ENCODE results near the gene CNGA4.
A peak's percentile ranks its signal among the peaks of the same experiment; 100 is the strongest.

CNGA4 gene, protein sequence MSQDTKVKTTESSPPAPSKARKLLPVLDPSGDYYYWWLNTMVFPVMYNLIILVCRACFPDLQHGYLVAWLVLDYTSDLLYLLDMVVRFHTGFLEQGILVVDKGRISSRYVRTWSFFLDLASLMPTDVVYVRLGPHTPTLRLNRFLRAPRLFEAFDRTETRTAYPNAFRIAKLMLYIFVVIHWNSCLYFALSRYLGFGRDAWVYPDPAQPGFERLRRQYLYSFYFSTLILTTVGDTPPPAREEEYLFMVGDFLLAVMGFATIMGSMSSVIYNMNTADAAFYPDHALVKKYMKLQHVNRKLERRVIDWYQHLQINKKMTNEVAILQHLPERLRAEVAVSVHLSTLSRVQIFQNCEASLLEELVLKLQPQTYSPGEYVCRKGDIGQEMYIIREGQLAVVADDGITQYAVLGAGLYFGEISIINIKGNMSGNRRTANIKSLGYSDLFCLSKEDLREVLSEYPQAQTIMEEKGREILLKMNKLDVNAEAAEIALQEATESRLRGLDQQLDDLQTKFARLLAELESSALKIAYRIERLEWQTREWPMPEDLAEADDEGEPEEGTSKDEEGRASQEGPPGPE

DNA sequence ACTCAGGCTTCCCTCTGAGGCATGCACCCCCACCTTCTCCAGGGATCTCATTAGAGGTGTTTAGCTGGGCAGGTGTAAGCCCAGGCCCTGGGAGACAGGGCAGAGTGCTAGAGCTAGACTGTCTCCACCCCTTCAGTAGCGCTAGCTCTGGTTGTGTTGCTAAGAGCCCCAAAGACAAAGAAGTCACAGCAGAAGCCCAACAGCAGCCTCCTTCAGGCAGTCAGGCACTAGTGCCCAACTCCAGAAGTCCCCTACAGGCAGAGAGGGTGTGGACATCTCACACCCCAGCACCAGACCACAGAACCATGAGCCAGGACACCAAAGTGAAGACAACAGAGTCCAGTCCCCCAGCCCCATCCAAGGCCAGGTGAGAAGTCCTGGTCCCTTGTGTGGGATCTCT lies at the start of gene CNGA4:
Gene CNGA4 (plus strand): TSS at position 188 of the 400 bp plus-strand sequence. CDS start 118 bp downstream, at position 306.
- DNase-seq, result no peak

DNA sequence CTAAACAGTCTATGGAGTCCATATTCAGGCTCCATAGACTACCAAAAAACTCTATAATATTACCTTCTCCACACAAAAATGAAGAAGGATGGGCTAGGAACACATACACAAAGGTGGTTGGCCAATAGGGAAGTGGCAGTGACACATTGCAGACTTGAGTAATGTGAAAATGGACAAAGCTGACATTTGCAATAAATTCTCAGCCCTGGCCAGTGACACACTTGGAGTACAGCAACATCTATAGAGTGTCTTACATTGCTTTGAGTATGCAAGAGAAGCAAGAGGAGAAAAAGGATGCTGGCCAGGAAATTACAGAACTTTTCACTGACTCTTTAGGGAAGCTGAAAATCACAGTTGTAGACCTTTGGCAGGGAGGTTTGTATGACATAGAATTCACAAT lies 47.1 kb upstream of the CNGA4 start:
- DNase-seq, result no peak

DNA sequence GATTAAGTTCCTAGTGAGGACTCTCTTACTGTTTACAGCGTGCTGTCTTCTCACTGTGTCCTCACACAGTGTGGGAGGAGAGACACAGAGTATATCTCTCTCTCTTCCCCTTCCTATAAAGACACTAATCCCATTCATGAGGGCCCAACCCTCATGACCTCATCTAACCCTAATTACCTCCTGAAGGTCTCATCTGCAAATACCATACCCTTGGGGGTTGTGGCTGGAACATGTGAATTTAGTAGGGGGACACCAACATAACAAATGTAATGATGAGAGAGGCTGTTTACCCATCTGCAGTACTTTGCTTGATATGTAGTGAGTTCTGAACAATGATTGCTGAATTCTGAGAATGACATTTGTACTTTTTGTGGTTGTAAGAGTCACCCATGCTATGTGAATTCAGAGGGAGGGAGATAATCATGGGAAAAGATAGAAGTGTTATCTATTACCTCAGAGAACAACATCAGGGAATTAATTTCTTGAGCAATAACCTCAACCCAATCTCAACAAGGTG lies 44.8 kb upstream of the CNGA4 start:
- DNase-seq, result no peak

DNA sequence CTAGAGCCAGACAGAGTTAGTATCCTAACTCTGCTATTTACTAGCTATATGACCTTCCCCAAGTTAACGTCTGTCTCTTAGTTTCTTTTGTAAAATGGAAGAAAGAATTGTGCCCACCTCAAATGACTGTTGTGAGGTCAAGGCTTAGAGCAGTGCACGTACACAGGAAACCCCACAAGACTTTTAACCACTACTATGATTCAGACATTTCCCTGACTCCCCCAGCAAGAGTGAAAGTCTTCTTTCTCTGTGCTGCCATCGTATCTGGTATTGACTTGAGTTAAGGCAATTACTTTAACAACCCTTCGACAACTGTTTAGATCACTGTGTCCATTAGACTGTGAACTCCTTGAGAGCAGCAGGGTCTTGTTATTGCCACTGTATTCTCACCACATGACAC lies 42.5 kb upstream of the CNGA4 start:
- no peak for DNase-seq

DNA sequence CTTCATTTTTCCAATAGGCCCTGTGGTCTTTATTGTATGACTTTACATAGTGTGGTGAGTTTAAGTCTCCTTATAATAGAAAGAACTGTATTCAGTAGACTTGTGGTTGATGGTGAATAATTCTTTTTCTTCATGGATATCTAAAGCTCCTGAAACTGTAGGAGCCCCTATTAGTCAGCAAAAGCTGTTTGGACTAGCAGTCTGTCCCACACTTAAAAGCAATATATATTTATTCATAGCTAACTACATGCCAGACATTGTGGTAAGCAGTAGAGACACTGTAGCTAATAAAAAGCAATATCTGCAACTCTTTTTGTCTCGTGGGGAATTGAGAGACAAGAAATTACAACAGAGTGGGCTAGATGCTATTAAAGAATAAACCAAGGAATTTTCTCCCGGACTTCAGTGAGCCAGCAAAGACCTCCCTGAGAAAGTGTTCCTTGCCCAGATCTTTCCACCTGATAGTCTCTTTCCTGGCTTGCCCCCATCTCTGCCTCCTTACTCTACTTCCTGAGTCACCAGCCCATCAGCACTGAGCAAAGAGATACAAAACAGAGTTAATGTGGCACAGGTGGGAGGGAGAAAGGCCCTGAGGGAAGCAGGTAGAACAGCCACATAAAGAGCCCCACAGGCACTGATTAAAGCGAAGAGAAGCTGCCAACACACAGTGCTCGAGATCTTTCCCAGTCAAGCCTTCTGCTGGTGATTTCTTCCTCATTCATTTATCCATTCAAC lies 41.3 kb upstream of the CNGA4 start:
- DNase-seq, result no peak

DNA sequence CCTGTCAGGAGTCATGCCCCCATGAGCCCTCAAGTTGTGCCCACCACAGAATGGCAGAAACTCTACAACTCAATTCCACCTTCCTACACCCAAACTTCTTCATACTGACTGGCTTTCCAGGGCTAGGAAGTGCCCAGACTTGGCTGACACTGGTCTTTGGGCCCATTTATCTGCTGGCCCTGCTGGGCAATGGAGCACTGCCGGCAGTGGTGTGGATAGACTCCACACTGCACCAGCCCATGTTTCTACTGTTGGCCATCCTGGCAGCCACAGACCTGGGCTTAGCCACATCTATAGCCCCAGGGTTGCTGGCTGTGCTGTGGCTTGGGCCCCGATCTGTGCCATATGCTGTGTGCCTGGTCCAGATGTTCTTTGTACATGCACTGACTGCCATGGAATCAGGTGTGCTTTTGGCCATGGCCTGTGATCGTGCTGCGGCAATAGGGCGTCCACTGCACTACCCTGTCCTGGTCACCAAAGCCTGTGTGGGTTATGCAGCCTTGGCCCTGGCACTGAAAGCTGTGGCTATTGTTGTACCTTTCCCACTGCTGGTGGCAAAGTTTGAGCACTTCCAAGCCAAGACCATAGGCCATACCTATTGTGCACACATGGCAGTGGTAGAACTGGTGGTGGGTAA lies 39.6 kb upstream of the CNGA4 start, which contains the start of gene OR52W1:
Gene OR52W1 (plus strand): TSS at position 51 of the 637 bp plus-strand sequence. CDS start 0 bp downstream, at position 51.
- DNase-seq, result no peak

DNA sequence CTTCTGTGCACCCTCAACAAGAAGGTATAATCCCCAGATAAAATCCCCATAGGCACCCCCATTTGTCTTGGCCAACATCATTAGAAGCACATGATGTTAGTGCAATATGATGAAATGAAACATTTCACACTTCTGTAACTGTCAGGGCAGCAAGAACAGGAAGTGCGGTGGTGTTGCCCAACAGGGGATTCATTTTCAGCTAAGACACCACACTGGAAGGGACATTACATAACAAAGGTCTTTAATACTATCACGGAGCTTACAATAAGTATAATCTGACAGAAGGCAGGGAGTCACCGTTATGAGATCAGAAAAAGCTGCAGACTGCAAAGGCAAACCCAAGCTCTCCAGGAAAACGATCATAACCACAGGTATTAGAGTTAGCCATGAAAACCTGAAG lies 37.9 kb upstream of the CNGA4 start:
- no peak for DNase-seq

DNA sequence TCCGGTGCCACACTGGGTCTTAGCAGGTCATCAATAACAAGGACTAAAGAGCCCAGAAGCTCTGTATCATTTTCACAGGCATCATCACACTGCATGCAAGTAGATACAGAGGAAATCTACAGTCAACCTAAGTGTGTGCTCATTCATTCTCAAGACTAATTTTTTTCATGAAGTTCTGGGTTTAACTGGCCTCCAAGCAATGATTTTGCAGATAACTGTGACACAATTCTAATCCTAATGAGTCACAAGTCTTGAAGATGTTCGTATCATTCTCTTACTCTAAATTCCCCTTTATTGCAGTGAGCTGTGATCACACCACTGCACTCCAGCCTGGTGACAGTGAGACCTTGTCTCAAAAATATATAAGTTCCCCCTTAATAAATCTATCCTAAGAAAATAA lies 37.4 kb upstream of the CNGA4 start:
- no peak for DNase-seq

DNA sequence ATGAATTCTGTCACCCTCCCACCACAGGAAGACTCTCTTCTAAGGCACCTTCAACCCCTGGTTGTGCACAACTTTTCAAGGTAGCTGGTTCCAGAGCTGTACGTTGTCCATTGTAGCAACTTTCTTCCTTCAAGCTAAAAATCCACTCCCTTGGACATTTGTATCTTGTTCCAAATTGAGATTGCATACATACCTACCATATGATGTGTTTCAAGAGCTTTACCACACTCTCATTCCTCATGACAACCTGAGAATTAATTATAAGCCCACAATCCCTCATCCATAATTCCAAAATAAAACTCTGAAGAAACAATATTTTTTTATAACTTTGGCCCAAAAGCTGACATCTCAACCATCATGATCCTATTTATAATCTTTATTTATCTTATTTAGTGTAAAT lies 36.8 kb upstream of the CNGA4 start:
- no peak for DNase-seq

DNA sequence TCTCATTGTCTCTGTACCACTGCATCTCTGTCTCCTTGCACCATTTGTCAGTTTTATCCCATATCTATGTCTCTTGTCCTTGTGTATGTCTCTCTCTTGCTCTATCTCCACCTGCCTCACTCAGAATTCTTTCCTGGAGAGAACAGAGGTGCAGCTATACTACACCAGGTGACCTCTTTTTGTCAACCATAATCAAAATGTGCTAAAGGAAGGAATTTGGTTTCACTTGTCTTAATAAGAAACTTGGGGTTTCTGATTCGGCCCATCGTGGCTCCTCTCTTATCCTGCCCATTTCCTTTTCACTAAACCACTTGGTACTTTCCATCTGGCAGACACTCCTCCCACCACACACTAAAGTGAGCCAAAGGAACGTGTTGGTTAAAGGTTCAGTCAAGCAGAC lies 35.6 kb upstream of the CNGA4 start:
- peak in 1 of 2 donors; percentile 3 for DNase-seq

DNA sequence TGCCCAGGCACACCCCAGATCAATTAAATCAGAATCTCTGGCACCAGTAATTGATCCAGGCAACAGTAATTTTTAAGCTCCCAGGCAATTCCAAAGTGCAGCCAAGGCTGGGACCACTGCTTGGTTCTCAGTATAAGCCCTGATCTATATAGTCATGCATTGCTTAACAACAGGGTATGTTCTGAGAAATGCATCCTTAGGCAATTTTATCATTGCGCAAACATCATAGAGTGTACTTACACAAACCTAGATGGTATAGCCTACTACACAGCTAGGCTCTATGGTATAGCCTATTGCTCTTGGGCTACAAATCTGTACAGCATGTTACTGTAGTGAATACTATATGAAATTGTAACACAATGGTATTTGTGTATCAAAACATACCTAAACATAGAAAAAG lies 34.2 kb upstream of the CNGA4 start:
- no peak for DNase-seq

DNA sequence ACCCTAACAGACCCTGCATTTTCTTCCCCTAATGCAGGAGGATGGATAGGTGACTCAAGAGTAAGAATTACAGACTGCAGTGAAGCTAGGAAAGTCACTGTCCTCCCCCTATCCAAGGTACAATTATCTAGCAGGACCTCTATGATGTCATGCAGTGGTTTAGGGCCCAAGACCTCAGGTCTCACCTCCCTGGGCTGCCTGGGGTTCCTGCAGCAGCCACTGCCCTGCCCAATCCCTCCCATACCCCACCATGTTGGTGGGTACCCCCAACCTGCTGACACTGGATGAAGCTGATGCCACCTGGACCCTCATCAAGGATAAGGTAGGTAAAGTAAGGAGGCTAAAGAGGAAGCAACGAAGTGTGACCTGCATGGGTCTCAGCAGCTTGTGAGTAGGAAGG lies 33.5 kb upstream of the CNGA4 start, which contains the start of gene C11orf42:
Gene C11orf42 (plus strand): TSS at position 192 of the 400 bp plus-strand sequence. CDS start 59 bp downstream, at position 251.
- DNase-seq, result no peak

DNA sequence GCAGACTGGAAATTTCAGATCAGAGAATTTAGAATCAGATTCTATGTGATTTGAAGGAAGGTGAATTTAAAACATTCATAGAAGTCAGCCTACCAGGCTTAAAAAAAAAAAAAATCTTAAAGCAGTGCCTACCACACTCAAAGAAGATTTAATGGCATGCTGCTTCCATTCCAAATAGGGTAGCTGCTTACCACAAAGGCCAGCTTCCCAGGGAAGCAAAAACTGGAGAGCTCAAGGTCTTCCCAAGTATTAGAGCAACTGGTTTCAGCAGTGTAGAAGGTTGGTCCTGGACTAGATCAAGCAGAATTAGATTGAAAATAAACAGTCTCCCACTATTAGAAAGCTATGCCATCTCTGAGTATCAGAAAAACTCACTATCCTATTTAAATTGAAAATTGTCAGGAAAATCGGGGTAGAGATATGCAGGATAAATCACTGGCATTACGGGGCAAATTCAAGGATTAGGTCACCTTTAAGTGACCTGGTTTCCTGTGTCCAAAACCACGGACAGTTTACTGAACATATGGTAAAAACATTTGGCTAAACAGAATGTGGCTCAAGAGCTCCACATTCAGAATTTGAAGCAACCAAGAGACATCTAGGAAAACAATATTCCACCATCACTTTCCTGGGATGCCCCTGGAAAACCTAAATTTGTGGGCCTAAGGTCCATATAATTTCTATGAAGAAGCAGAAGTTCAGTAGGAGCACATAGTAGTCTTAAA lies 32.3 kb upstream of the CNGA4 start:
- no peak for DNase-seq

DNA sequence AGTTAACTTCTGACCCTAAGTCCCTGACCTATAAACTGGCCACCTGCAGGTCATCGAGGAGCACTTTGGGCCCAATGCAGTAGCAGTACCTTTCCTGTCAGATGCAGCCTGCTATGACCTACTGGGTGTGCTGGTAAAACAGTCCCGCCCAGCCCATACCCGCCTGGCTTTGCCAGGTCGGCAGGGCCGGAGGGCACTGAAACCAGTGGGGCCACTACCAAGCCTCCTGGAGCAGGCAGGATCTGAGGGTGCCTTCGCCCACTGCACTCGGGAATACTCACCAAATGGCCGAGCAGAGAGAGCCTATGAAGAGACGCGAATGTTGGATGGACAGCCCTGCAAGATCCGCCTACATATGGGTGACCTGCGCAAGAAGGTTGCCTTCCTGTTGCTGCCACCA lies 29.1 kb upstream of the CNGA4 start:
- DNase-seq, result no peak

DNA sequence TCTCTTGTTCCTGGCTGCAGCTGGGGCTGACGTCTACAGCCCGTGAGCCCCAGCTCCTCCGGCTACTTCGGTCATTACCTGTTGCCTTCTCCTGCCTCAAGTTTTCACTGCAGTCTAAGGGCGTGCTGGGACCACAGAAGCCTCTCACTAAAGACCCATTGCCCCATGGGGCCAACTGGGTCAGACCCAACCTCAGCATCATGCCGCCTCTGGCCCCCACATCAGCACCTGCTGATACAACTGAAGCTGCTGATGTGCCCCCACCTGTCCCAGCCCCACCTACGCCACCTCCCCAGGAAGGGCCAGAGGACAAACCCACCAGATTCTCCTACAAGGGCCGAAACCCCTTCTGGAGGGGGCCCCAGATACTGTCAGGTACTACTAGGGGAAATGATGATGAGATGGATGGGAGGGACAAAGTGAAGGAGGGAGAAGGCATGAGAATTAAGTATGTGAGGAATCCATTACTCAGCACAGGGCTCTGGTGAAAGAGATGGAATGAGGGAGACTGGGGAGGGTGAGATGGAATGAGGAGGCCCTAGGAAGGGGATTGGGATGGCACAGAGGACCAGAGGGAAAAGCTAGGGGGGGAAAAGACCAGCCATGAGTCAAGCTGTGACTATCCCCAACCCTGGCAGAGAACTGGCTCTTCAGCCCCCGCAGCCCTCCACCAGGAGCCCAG lies 28.5 kb upstream of the CNGA4 start:
- DNase-seq, result no peak

DNA sequence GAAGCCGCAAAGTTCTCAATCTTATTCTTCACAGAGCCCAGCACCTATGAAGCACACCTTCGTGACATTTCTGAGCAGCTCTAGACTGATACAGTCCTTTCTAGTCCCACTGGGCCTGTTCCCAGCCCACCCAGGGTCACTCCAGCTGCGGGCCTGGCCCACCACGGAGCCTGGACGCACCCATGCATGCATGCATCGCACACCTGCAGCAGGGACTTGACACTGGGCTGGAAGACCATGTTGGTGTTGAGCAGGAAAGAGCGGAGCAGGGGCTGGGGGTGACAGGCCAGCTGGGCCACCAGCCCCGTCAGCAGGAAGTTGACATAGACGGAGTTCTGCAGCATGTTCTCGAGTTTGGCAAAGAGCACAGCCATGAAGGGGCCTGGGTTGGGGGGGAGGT lies 24.4 kb upstream of the CNGA4 start:
- no peak for DNase-seq

DNA sequence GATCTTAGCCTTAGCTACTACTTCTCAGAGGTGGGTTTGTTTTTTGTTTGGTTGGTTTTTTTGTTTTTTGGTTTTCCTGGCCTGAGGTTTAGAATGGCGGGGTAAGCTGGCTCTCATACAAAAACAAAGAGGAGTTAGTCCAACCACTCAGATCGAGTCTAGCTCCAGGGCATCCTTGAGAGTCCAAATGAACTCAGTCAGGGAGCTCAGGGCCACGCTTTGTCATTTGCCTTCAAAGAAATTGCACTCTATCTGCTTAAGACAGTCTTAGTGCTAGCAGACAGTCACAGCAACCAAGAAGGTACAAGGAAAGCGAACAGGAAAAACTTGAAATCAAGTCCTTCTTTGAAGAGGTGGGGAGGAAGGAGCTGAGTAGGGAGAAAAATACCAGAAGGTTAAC lies 22.4 kb upstream of the CNGA4 start:
- no peak for DNase-seq

DNA sequence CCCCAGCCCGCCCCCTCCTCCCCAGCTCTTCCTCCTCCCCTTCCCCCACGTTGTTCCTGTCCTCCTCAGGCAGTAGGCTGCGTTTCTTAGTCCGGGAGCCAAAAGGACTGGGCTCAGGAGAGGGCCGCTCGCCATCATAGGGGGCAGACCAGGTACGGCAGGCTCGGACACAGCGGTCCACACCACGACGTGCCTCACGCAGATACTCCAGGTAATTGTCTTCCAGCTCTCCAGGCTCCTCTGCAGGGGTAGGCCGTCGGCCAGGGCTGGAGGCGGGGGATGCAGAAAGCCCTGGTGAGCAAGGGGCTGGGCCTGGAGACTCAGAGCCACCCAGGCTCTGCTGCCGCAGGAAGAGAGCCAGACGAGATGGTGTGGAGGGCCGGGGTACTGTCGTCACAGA lies 21.2 kb upstream of the CNGA4 start:
- no peak for DNase-seq

DNA sequence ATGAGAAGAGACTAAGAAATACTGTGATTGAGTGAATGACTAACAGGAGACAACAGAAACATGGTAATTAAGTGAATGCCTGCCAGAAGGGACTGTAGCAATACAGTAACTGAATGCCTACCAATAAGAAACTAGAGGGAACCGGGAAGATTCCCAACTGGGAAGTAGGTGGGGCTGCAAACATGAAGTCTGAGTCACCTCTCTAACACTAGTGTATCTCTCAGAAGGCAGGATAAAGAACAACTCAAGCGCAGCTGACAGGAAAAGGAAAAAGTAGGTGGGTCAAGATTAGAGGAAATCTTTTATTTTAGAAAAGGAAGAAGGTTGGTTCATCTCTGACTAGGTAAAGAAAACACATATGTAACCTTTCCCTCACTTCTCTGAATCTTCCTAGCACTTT lies 19.5 kb upstream of the CNGA4 start:
- DNase-seq, result no peak

DNA sequence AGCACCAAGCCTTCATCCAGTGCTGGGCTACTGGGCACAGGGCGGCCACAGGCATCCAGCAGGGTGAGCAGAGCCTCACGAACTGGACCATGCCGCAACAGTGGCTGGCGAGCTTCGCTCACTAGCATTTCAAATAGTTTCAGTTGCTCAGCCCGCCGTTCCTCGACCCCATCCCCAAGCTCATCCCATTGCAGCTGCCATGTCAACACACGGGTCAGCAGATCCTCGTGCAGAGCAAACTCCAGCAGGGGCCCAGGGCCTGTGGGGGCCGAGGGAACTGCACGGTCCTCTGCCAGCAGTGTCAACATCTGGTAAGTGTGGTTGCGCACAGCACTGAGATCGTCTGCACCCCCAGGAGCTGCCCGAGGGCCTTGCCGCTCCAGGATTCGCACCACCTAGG lies 15.0 kb upstream of the CNGA4 start:
- no peak for DNase-seq

DNA sequence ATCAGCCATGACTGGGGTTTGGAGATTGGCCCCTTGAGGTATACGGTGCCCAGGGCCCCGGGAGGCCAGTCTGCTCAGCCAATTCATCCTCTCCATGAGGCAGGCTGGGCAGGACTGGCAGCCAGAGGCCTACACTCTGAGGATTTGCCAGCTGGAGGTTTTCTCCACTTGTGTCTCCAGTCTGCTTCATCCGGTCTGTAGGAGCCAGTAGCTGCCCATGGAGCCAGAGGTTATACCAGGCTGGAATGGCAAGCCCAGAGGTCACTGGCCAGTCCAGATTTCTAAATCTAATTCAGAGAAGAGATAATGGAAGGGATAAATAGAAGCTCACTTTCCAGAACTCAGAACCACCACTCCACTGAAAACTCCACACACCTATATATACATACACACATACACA lies 14.5 kb upstream of the CNGA4 start:
- no peak for DNase-seq

DNA sequence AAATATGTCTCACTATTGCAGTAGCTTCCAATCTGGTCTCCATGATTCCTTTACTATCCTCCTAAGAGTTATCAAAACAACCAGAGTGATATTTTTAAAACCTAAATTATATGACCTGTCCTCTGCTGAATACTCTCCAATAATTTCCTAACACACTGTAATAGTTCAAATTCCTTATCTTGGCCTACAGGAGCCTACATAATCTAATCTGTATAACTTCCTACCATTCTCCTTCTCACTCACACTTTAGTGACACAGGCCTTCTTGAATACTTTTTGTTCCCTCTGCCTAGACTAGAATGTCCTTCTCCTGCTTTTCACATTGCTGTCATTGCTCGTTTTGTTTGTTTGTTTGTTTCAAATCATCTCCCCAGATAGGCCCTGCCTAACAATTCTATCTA lies 13.9 kb upstream of the CNGA4 start:
- no peak for DNase-seq

All from stimulated activated CD4-positive, alpha-beta T cell treated with anti-CD3 and anti-CD28 coated beads, Interleukin-2, amount 100 ng/mL, for 48 hours (primary cell).